ENCODE results near the gene UBE2M.

GRCh38 chr19:58570770-58571574, 12.6 kb upstream of the UBE2M start:
- TF ChIP-seq CTCF (conservative IDR thresholded peaks at IDR 0.05; ENCODE audit: low read length) (no peak), EZH2phosphoT487 (IDR thresholded peaks at IDR 0.05; ENCODE audit: borderline replicate concordance) (no peak)

Data from Loucy (cell line).